Lung microvascular endothelial cell (primary cell): Measurements from ENCODE around the gene CPSF4L. TPM values are rescaled to one million over a fixed set of nuclear protein-coding genes. Genes with fewer than 3 reads are reported as not detected.

Experiments
- DNase-seq, 2 donors: peaks; one replicate each; pipeline versions ENCODE4 v3.0.0 to v3.0.0-alpha.2; 2010; ENCODE audit warnings: low read depth in 2 of 2
- total RNA-seq: library from RNA; depleted of rRNA; stranded (reverse); fragments of >200 nt; gene quantifications from 2 replicates; pipeline ENCODE4 v1.2.1, GENCODE V29; 2014

Gene CPSF4L
- total RNA-seq, 1 donor from 2014 or later = not detected

GRCh38 chr17:73232587-73233373, 28.9 kb downstream of the CPSF4L start:
- DNase-seq = peak; percentile 40 to 44

DNA sequence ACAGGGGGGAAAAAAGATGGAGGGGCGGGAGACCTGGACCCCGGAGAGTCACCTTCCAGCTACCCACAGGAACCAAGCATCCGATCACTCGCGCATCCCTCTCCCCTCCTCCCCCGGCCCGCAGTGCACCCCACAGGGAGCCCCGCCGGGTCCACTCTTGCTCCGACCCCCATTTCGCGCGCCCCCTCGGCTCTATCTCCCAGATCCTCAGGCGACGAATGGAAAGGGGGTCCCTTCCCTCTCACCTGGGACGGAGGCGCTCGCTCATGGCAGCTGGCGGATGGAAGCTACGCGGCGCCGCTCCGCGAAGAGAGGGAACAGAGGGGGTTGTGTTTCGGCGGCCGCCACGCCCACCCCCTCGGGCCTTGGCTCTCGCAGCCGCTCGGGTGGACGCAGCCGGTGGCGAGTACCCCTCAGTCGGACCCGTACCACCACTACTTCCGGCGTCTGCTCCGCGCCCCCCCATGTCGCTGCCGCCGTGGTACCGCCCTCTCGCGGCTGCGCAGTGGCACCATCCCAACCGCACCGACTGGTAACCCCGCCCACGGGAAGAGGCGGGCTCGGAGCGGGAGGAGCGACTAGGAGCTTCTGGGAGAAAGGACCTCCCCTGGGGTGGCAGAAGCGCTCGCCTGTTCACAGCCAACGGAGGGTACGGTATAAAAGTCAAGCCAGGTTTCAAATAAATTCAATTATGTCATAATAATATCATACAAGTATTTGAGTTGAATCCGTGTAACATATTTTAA, 29.7 kb downstream of the CPSF4L start:
- peak; percentile 95 for DNase-seq

- DNase-seq = peak in 1 of 2 donors; percentile 35
Measured at GRCh38 chr17:73231395-73231794, 30.3 kb downstream of the CPSF4L start.

DNA sequence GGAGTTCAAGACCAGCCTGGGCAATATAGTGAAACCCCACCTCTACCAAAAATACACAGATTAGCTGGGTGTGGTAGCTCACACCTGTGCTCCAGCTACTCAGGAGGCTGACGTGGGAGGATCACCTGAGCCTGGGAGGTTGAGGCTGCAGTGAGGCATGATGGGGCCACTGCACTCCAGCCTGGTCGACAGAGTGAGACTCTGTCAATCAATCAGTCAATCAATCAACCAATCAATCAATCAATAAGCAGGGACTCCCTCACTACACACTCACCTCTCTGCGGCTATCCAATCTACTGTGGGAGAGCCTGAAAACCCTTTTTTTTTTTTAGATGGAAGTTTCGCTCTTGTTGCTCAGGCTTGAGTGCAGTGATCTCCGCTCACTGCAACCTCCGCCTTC, 31.6 kb downstream of the CPSF4L start:
- no peak for DNase-seq

DNA sequence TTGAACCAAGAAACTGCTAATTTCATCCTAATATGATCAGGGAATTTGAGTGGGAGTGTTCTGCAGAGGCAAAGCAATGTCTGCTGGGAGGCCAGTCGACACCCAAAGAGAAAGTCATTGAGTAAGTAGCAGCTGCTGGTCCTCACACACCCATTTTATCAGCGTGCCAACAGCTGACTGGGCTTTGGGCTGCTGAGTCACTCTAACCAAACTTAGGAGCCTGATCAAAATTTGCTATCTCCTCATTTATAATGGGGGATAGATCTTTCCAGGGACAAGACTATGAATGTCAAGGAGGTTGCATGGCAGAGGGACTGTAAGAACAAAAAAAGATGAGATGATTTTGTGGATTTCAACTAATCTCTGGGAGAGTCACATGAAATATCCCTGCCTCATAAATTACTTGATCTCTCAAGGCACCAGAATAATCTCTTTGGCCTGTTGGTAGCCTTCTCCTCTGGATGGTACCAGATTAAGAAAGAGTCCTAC, 32.9 kb downstream of the CPSF4L start:
- peak; percentile 69 to 80 for DNase-seq

GRCh38 chr17:73227944-73228343, 33.7 kb downstream of the CPSF4L start:
- DNase-seq = no peak

GRCh38 chr17:73227379-73227778, 34.3 kb downstream of the CPSF4L start:
- DNase-seq = no peak

- no peak for DNase-seq
Measured at GRCh38 chr17:73226556-73227172, 35.0 kb downstream of the CPSF4L start.

- DNase-seq = peak in 1 of 2 donors; percentile 11
Measured at GRCh38 chr17:73224663-73225305, 36.9 kb downstream of the CPSF4L start.

DNA sequence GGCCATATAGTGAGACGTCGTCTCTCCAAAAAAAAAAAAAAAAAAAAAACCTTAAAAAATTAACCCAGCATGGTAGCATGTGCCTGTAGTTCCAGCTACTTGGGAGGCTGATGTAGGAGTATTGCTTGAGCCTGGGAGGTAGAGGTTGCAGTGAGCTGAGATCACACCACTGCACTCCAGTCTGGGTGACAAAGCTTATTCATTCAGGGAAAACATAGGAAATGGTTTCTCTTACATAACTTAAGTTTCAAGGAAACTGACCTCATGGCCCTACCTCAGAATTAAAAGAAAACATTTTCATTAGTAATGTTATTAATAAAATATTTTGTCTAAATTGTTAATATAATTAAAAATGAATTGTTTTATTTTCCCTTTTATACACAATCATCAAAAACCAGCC, 37.4 kb downstream of the CPSF4L start:
- DNase-seq = peak in 1 of 2 donors; percentile 55

DNA sequence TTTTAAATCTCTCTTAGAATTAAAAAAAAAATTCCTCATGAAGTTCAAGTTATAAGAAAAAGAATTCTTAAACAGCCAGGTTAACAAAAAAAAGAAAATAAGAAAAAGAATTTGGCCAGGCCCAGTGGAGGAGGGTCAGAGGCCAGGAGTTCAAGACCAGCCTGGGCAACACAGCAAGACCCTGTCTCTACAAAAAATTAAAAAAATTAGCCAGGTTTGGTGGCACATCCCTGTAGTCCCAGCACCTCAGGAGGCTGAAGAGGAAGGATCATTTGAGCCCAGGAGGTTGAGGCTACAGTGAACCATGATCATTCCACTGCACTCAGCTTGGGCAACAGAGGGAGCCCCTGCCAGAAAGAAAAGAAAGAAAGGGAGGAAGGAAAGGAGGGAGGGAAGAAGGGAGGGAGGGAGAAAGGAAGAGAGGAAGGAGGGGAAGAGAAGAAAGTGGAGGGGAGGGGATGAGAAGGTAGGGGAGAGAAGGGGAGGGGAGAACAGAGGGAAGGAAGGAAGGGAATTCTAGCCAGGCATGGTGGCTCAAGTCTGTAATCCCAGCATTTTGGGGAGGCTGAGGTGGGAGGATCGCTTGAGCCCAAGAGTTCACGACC, 38.0 kb downstream of the CPSF4L start:
- no peak for DNase-seq

DNA sequence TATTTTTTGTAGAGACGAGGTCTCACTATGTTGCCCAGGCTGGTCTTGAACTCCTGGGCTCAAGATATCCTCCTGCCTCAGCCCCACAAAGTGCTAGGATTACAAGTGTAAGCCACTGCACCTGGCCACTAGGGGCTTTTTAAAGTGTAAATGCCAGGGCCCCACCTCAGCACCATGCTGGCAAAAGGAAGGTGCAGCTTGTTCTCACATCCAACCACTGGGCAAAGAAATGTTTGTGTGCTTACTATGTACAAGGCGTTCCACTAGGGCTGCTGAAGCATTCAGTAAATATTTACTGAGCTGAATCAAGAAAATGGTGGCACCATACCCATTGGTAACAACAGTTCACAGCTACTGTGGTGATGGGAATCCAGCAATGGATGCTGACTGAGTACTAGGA, 46.2 kb downstream of the CPSF4L start:
- DNase-seq = no peak

DNA sequence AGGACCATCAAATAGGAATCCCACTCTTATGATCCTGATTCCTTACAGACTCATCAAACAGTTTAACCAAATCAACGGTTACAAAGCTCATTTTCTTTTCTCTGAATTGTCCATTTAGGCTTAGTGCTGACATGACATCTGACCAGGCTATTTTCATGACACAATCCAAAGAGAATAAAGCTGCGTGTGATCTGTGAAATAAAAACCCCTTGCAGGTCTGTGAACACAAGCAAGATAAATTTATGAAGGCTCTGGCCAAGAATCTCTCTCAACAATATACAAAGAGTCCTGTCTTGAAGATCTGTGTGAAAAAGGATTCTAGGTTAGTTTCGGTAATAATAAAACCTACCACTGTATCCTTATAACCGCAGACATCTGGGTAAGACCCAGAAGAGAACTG, 46.8 kb downstream of the CPSF4L start:
- no peak for DNase-seq

DNA sequence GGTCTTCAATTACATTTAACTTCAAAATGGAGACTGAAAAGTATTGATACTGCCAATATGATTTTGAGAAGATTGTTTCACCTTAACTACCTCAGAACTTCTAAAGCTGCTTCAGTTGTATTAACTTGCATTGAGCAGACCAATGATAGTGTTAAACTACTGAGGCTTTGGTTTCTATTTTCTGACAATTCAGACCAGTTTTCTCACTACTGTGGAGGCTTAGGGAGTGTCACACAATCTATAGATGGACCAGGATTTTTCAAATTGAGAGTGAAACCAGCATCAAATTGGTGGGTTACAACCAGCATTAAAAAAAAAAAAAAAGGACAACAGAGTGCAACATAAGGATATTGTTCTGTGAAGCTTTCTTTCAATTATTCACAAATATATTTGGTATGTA, 47.7 kb downstream of the CPSF4L start:
- no peak for DNase-seq

DNA sequence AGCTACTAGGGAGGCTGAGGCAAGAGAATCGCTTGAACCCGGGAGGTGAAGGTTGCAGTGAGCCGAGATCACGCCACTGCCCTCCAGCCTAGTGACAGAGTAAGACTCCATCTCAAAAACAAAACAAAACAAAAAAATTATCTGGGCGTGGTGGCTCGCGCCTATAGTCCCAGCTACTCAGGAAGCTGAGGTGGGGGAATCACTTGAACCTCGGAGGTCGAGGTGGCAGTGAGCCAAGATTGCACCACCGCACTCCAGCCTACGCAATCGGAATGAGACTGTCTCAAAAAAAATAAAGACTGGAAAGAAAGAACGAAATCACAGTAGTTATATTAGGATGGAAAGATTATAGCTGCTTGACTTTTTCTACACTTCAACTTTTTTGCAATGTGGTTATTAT, 49.9 kb downstream of the CPSF4L start:
- DNase-seq = peak in 1 of 2 donors; percentile 69

- DNase-seq = no peak
Measured at GRCh38 chr17:73210002-73210678, 51.5 kb downstream of the CPSF4L start.

- DNase-seq = no peak
Measured at GRCh38 chr17:73209436-73209835, 52.2 kb downstream of the CPSF4L start.

- DNase-seq = no peak
Measured at GRCh38 chr17:73208139-73208827, 53.4 kb downstream of the CPSF4L start.

GRCh38 chr17:73205459-73205961, 56.2 kb downstream of the CPSF4L start:
- DNase-seq = no peak
